K562 (cell line): ENCODE results near the gene SRGAP3. TPM values are rescaled to one million over a fixed set of nuclear protein-coding genes. Genes with fewer than 3 reads are reported as not detected.
A peak's percentile ranks its signal among the peaks of the same experiment; 100 is the strongest.

Source experiments
- ATAC-seq: fragments of 200-7000 bp; cut with Tn5 transposase; 3 replicates; pipeline ENCODE4 v1.9.1; 2020; ENCODE audit warnings: moderate library complexity
- BruUV-seq: library from RNA; stranded (reverse); fragments of 400-500 nt; replicated peaks from 2 replicates; lab custom pipeline; 2021; lab: Mats Ljungman, UMichigan
- CTCF ChIA-PET: fragments of 300-600 bp; formaldehyde crosslinking; extraction: SDS; loops from one replicate; lab custom pipeline; 2021; ENCODE audit warnings: low intra/inter-chr PET ratio; lab: Yijun Ruan, JAX
- POLR2A ChIA-PET: fragments of 300-600, 350-650 bp; sonication (Branson Sonifier 250); formaldehyde crosslinking; extraction: SDS; loops from one replicate; lab custom pipeline; 2021; ENCODE audit warnings: antibody characterized with exemption, inconsistent platforms; lab: Yijun Ruan, JAX
- DNase-seq, 4 experiments: peaks; one replicate each; pipeline versions ENCODE4 v3.0.0 to v3.0.0-alpha.2; 2011 to 2018; ENCODE audit warnings: low spot score in 3 of 4, mixed read lengths in 3 of 4; ENCODE audit errors: extremely low read depth in 1 of 4
- FAIRE-seq: peaks from 2 replicates; lab custom pipeline; 2011; peaks lifted over from hg19 to GRCh38; lab: Jason Lieb, UNC
- H2AFZ ChIP-seq: 2 replicates; pipeline ENCODE4 v1.6.0; 2011; ENCODE audit warnings: low read depth, low read length, control low read depth, inconsistent platforms
- H3K27ac ChIP-seq: fragments of 200-600 bp; 3 replicates; pipeline ENCODE4 v1.8.0; 2011; ENCODE audit warnings: low read depth, mild to moderate bottlenecking, control low read depth, inconsistent platforms, low read length, moderate library complexity, mixed read lengths; ENCODE audit errors: extremely low read depth
- H3K27me3 ChIP-seq, 2 experiments: fragments of 300-600 bp in 1 of 2; 2 replicates in 1 of 2; 3 replicates in 1 of 2; pipeline versions ENCODE4 v1.6.0 to v1.8.0; 2011; ENCODE audit warnings: inconsistent platforms in 2 of 2, low read length in 2 of 2, mild to moderate bottlenecking in 1 of 2, mixed read lengths in 1 of 2, moderate library complexity in 1 of 2; ENCODE audit not compliant: control insufficient read depth in 2 of 2, insufficient read depth in 2 of 2
- H3K36me3 ChIP-seq: fragments of 300-600 bp; 3 replicates; pipeline ENCODE4 v1.8.0; 2011; ENCODE audit warnings: mild to moderate bottlenecking, low read length, inconsistent platforms; ENCODE audit not compliant: control insufficient read depth, insufficient read depth
- H3K4me1 ChIP-seq, 2 experiments: fragments of 200-600 bp in 1 of 2; replicated peaks in 1 of 2; 2 replicates in 1 of 2; 3 replicates in 1 of 2; pipeline versions ENCODE4 v1.5.1 to v1.8.0; 2011; ENCODE audit warnings: inconsistent platforms in 2 of 2, low read length in 2 of 2, mild to moderate bottlenecking in 1 of 2, mixed read lengths in 1 of 2, moderate library complexity in 1 of 2; ENCODE audit not compliant: control insufficient read depth in 2 of 2, insufficient read depth in 2 of 2
- H3K4me2 ChIP-seq: 2 replicates; pipeline ENCODE4 v1.6.1; 2011; ENCODE audit warnings: low read length, control low read depth, inconsistent platforms, mixed read lengths; ENCODE audit not compliant: insufficient read depth
- H3K4me3 ChIP-seq: fragments of 200-600 bp; sonication (generic), shearing (Covaris generic); 2 replicates; pipeline ENCODE4 v1.5.1; 2016; ENCODE audit warnings: control low read depth, inconsistent platforms
- H3K79me2 ChIP-seq: fragments of 200-600 bp; 3 replicates; pipeline ENCODE4 v1.8.0; 2011; ENCODE audit warnings: low read length, inconsistent platforms; ENCODE audit not compliant: control insufficient read depth, insufficient read depth
- H3K9ac ChIP-seq, 2 experiments: 2 replicates each; pipeline versions ENCODE4 v1.6.0 to v1.6.1; 2011; ENCODE audit warnings: low read depth in 2 of 2, low read length in 2 of 2, control low read depth in 1 of 2, inconsistent platforms in 1 of 2, mild to moderate bottlenecking in 1 of 2, mixed read lengths in 1 of 2; ENCODE audit not compliant: insufficient read depth in 1 of 2
- H3K9me1 ChIP-seq: one replicate; pipeline ENCODE4 v1.6.0; 2011; ENCODE audit warnings: inconsistent platforms, mild to moderate bottlenecking, low read length, moderate library complexity; ENCODE audit not compliant: control insufficient read depth, insufficient read depth
- H3K9me3 ChIP-seq: replicated peaks from 2 replicates; pipeline ENCODE4 v1.5.1; 2011; ENCODE audit warnings: low read depth, low read length, inconsistent platforms; ENCODE audit not compliant: control insufficient read depth, insufficient read depth
- H4K20me1 ChIP-seq: replicated peaks from 2 replicates; pipeline ENCODE4 v1.6.1; 2011; ENCODE audit warnings: low read length, inconsistent platforms, mixed read lengths; ENCODE audit not compliant: control insufficient read depth, insufficient read depth
- DPF2 ChIP-seq: fragments of 450-650 bp; IDR thresholded peaks from 2 replicates; pipeline ENCODE4 v1.6.1; 2016
- EP300 ChIP-seq: IDR thresholded peaks from 2 replicates; pipeline ENCODE4 v1.6.1; 2012; ENCODE audit warnings: low read length, improper control_type of control experiment
- FUS ChIP-seq: fragments of 200-400 bp; formaldehyde crosslinking; optimal IDR thresholded peaks from 2 replicates; pipeline ENCODE3; 2017; ENCODE audit warnings: low read depth, low read length
- GTF3C2 ChIP-seq: IDR thresholded peaks from 3 replicates; pipeline ENCODE4 v1.6.1; 2011; ENCODE audit warnings: borderline replicate concordance, mild to moderate bottlenecking, moderate library complexity; ENCODE audit not compliant: insufficient read length; ENCODE audit errors: extremely low read depth
- NFYB ChIP-seq: IDR thresholded peaks from 2 replicates; pipeline ENCODE4 v1.6.1; 2011; ENCODE audit warnings: mild to moderate bottlenecking, moderate library complexity; ENCODE audit not compliant: insufficient read length; ENCODE audit errors: extremely low read depth
- POLR2AphosphoS2 ChIP-seq: IDR thresholded peaks from 2 replicates; pipeline ENCODE4 v1.6.1; 2012; ENCODE audit warnings: low read length, improper control_type of control experiment
- RREB1 ChIP-seq: fragments of 250-450 bp; sonication (Bioruptor Pico); IDR thresholded peaks from 2 replicates; pipeline ENCODE4 v1.4.0; 2020
- WGBS: fragments of 100-300 bp; shearing (Covaris generic); methylation state at CpG from one replicate; pipeline ENCODE4 v1.1.6; 2016; ENCODE audit warnings: low coverage, mixed read lengths; ENCODE audit not compliant: insufficient coverage; ENCODE audit errors: missing lambda C conversion rate; 5-methylcytosine and 5-hydroxymethylcytosine counted together
- in situ Hi-C: fragments of 300-500 bp; cut with MboI; formaldehyde crosslinking; loops from 4 replicates; pipeline ENCODE4 v1.15.0; 2018; ENCODE audit warnings: inconsistent platforms, mixed read lengths
- intact Hi-C: fragments of 100-400 bp; cut with micrococcal nuclease; formaldehyde crosslinking; loops from 2 replicates; pipeline ENCODE4 v1.14.2; 2022
- polyA plus RNA-seq, 8 experiments: library from polyadenylated mRNA; depleted of rRNA in 4 of 8; stranded (reverse) in 5 of 8; unstranded in 3 of 8; fragments of >200 nt; fragmentation: Nextera tagmentation in 2 of 8; fragmentation: Illumina TruSeq in 1 of 8; extraction: Ambion mirVana in 2 of 8; extraction: Trizol in 1 of 8; gene quantifications; 2 replicates each; pipeline versions ENCODE4 v1.2.1 to v1.2.3, GENCODE V29; 2011 to 2014; ENCODE audit warnings: inconsistent platforms in 1 of 8, missing spikeins in 1 of 8
- total RNA-seq, 7 experiments: library from RNA; depleted of rRNA in 6 of 7; stranded (reverse); fragments of >200 nt in 6 of 7; fragmentation: Illumina TruSeq in 2 of 7; extraction: Trizol in 2 of 7; gene quantifications; 2 replicates each; pipeline versions ENCODE4 v1.2.1 to v1.2.3, GENCODE V29; 2011 to 2021; ENCODE audit warnings: low replicate concordance in 1 of 7

Gene SRGAP3
- total and polyA plus RNA-seq, 9 of the 15 experiments (the other 6 are each of a cell fraction or from before 2014, with no cell fraction given) = 0.11 to 0.85 (median 0.35) TPM; not detected in 2

GRCh38 chr3:9059489-9060400 is 189.7 kb downstream of the SRGAP3 start:
- no peaks in the 10 kb centered on the region for H3K36me3 ChIP-seq
- TF ChIP-seq RREB1 (no peak), DPF2 (no peak), EP300 (no peak), FUS (no peak), GTF3C2 (no peak), NFYB (no peak), POLR2AphosphoS2 (no peak)

More at GRCh38 chr3:9059489-9060400, 189.7 kb downstream of the SRGAP3 start:
- H3K4me2 ChIP-seq = no peak overlapping the region
- no peak overlapping the region for H3K9ac ChIP-seq
- no peaks in the 10 kb centered on the region for H3K9me1 ChIP-seq
- 0 out of 2 replicates have a peak, but pooled peaks cover 4% of the 10 kb centered on the region for H3K9me3 ChIP-seq
- peaks cover 14 to 47% of the 10 kb centered on the region in 2 experiments for H3K27me3 ChIP-seq
- H3K4me1 ChIP-seq = no peaks in the 10 kb centered on the region
- no peak overlapping the region for H3K4me3 ChIP-seq
- in situ Hi-C loops (no loop called here), intact Hi-C loops (no loop called here)
- 2% methylated on average over 19 of the region's 19 CpGs for WGBS
- ChIA-PET POLR2A (interaction anchor here (0.6 to 0.7 kb wide), 3 partner anchors 31 to 212 kb away, joined by 3 read pairs; no protein-coding TSS in a partner anchor), CTCF (no interaction called here)
- BruUV-seq = no TSS peak
- H3K27ac ChIP-seq = no peak overlapping the region
- no peaks in the 10 kb centered on the region for H4K20me1 ChIP-seq
- no peaks in the 10 kb centered on the region for H3K79me2 ChIP-seq
- FAIRE-seq (peak; percentile 15), DNase-seq (no peak), ATAC-seq (peak; percentile 25; the same call in 1 of the 3 replicates)
- no peak overlapping the region for H2AFZ ChIP-seq
